A673 (cell line): ENCODE data around the gene AURKAIP1. TPM values are rescaled to one million over a fixed set of nuclear protein-coding genes. Genes with fewer than 3 reads are reported as not detected.

Experiments used
- BruUV-seq: library from RNA; stranded (reverse); fragments of 400-500 nt; replicated peaks from 2 replicates; lab custom pipeline; 2021; lab: Mats Ljungman, UMichigan
- CTCF ChIA-PET: fragments of 300-600 bp; sonication (Branson Sonifier 250); formaldehyde crosslinking; loops from one replicate; lab custom pipeline; 2022; ENCODE audit warnings: antibody characterized with exemption; lab: Charles Lee
- POLR2A ChIA-PET: fragments of 300-600 bp; sonication (Branson Sonifier 250); formaldehyde crosslinking; loops from one replicate; lab custom pipeline; 2022; ENCODE audit warnings: antibody characterized with exemption; ENCODE audit not compliant: low non-redundant PET; lab: Charles Lee
- DNase-seq: peaks from one replicate; pipeline ENCODE4 v3.0.0-alpha.2; 2015; ENCODE audit warnings: low spot score
- H3K27ac ChIP-seq: fragments of 200-600 bp; sonication (generic); 2 replicates; pipeline ENCODE4 v1.5.1; 2016; ENCODE audit warnings: mixed run types, low read depth, mild to moderate bottlenecking, mixed read lengths, antibody characterized with exemption, low read length; ENCODE audit not compliant: poor library complexity, severe bottlenecking
- H3K27me3 ChIP-seq: fragments of 200-600 bp; sonication (generic); replicated peaks from 2 replicates; pipeline ENCODE4 v1.6.1; 2017; ENCODE audit warnings: mixed run types, low read depth, mild to moderate bottlenecking, mixed read lengths, antibody characterized with exemption, low read length; ENCODE audit not compliant: insufficient read depth, poor library complexity
- H3K36me3 ChIP-seq: fragments of 200-600 bp; sonication (generic); 2 replicates; pipeline ENCODE4 v1.6.1; 2016; ENCODE audit warnings: mixed run types, mild to moderate bottlenecking, mixed read lengths, antibody characterized with exemption, low read length; ENCODE audit not compliant: insufficient read depth, poor library complexity, severe bottlenecking
- H3K4me1 ChIP-seq: fragments of 200-600 bp; sonication (generic); 2 replicates; pipeline ENCODE4 v1.6.1; 2017; ENCODE audit warnings: mixed run types, mild to moderate bottlenecking, mixed read lengths, antibody characterized with exemption, low read length; ENCODE audit not compliant: insufficient read depth, poor library complexity, severe bottlenecking
- H3K4me3 ChIP-seq: fragments of 200-600 bp; sonication (generic); 2 replicates; pipeline ENCODE4 v1.5.1; 2016; ENCODE audit warnings: low read depth, mixed run types, mild to moderate bottlenecking, mixed read lengths, low read length; ENCODE audit not compliant: poor library complexity, severe bottlenecking
- H3K9me3 ChIP-seq: fragments of 200-600 bp; sonication (generic); 2 replicates; pipeline ENCODE4 v1.6.1; 2016; ENCODE audit warnings: mixed run types, low read depth, mild to moderate bottlenecking, mixed read lengths, antibody characterized with exemption, low read length; ENCODE audit not compliant: poor library complexity, severe bottlenecking
- EZH2 ChIP-seq: fragments of 200-600 bp; sonication (generic); IDR thresholded peaks from 2 replicates; pipeline ENCODE4 v1.6.1; 2017; ENCODE audit warnings: borderline replicate concordance, low read depth, mild to moderate bottlenecking, mixed read lengths, antibody characterized with exemption, low read length; ENCODE audit not compliant: poor library complexity, severe bottlenecking
- intact Hi-C: fragments of 100-400 bp; cut with micrococcal nuclease; formaldehyde crosslinking; loops from one replicate; pipeline ENCODE4 v1.10.0; 2022; ENCODE audit not compliant: unreplicated experiment
- total RNA-seq: library from RNA; stranded (reverse); gene quantifications from 2 replicates; pipeline ENCODE4 v1.2.3, GENCODE V29; 2021
- TF ChIP-seq, protein P1 (sequence below): fragments of 300-800, 200-600 bp; sonication (generic); conservative IDR thresholded peaks from 2 replicates; pipeline ENCODE4 v1.5.1; 2017; ENCODE audit warnings: low read depth, mild to moderate bottlenecking, antibody characterized with exemption, low read length, moderate library complexity, mixed read lengths

Gene AURKAIP1
- total RNA-seq, 1 experiment from 2014 or later, result 172 TPM

DNA sequence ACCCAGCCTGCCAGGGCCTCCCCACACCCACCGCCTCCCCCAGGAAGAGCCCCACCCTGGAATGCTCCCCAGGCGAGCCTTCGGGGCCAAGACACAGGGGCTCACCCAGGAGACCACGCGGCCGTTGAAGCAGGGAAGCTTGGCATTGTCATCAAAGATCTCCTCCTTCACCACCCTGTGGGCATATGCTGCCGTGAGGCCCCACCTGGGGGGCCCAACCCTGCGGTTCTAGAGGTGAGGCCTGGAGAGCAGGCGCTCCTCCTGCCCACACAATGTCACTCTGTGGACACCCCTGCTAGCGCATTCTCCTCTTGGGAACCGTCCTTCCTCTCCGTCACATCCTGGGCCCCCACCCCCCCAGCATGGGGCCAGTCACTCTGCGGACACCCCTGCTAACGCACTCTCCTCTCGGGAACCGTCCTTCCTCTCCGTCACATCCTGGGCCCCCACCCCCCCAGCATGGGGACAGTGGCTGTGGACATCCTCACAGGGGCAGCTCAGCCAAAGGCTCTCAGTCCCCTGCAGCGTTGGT, 32.4 kb downstream of the AURKAIP1 start:
- CTCF ChIA-PET, result no interaction called here

DNA sequence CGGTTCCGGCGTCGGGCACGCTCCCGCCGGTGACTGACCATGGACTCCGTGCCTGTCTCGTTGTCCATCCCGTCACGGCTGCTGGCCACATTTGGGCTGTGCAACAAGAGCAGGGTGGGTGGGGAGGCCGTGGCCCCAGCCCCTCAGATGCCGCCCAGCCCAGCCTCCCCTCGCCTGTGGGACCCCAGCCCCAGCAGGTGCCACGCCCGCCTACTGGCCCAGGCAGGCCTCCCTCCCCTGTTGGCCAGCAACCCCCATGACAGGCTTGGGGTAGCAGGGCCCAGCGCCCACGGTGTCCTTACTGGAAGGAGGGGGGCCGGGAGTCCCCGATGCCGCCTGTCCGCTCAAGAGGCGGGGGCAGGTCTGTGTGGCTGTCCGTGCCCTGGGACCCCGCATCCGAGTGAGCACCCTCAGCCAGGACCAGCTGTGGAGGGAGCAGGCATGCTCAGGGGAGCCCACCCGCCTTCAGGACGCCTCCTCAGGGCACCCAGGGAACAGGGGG, 32.9 kb downstream of the AURKAIP1 start:
- Histone ChIP-seq H3K36me3 (peaks cover 9% of the 10 kb centered on the region), H3K4me1 (no peaks in the 10 kb centered on the region), H3K27ac (no peak overlapping the region), H3K9me3 (no peaks in the 10 kb centered on the region), H3K27me3 (no peaks in the 10 kb centered on the region), H3K4me3 (no peak overlapping the region)
- BruUV-seq, result no TSS peak
- CTCF ChIA-PET, result no interaction called here
- TF ChIP-seq EZH2, result no peak
- TF ChIP-seq, protein P1, sequence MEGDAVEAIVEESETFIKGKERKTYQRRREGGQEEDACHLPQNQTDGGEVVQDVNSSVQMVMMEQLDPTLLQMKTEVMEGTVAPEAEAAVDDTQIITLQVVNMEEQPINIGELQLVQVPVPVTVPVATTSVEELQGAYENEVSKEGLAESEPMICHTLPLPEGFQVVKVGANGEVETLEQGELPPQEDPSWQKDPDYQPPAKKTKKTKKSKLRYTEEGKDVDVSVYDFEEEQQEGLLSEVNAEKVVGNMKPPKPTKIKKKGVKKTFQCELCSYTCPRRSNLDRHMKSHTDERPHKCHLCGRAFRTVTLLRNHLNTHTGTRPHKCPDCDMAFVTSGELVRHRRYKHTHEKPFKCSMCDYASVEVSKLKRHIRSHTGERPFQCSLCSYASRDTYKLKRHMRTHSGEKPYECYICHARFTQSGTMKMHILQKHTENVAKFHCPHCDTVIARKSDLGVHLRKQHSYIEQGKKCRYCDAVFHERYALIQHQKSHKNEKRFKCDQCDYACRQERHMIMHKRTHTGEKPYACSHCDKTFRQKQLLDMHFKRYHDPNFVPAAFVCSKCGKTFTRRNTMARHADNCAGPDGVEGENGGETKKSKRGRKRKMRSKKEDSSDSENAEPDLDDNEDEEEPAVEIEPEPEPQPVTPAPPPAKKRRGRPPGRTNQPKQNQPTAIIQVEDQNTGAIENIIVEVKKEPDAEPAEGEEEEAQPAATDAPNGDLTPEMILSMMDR, result no peak
- intact Hi-C loops, result no loop called here
- no peak for DNase-seq
- POLR2A ChIA-PET, result no interaction called here

More for the DNA sequence above, 32.4 kb downstream of the AURKAIP1 start:
- peaks cover 6% of the 10 kb centered on the region for H3K36me3 ChIP-seq
- TF ChIP-seq, protein P1, result no peak
- TF ChIP-seq EZH2, result no peak
- H3K4me3 ChIP-seq, result no peak overlapping the region
- POLR2A ChIA-PET, result no interaction called here
- BruUV-seq, result no TSS peak
- DNase-seq, result no peak
- no peaks in the 10 kb centered on the region for H3K9me3 ChIP-seq
- peaks cover 2% of the 10 kb centered on the region for H3K4me1 ChIP-seq
- H3K27me3 ChIP-seq, result no peaks in the 10 kb centered on the region
- intact Hi-C loops, result no loop called here
- H3K27ac ChIP-seq, result no peak overlapping the region

DNA sequence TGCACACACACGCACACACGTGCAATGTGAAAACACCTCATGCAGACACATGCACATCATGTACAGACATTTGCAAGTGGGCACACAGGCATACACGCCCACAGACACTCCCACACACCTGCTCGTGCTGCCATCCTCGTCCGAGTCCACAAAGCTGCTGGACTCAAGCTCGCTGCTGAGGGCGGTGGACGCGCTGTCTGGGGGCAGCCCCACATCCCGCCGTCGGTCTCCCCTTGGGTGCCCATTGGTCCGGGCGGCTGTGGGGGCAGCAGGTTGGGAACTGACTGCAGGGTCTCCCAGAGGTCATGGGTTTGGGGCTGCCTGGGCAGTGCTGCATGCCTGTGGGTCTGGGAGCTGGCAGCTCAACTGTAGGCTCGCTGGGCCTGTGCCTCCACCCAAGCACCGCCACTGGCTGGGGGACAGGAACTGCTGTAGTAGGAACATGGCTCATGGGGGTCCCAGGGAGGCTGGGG, 33.4 kb downstream of the AURKAIP1 start:
- Histone ChIP-seq H3K4me3 (no peak overlapping the region), H3K27me3 (no peaks in the 10 kb centered on the region), H3K9me3 (no peaks in the 10 kb centered on the region), H3K4me1 (no peaks in the 10 kb centered on the region), H3K27ac (no peak overlapping the region), H3K36me3 (peaks cover 9% of the 10 kb centered on the region)
- intact Hi-C loops, result no loop called here
- ChIA-PET CTCF (no interaction called here), POLR2A (no interaction called here)
- BruUV-seq, result no TSS peak
- DNase-seq, result no peak
- no peak for TF ChIP-seq EZH2
- TF ChIP-seq, protein P1, result no peak
